Middle frontal gyrus (tissue), 1 donor: ENCODE data around the gene GMDS.

Experiments
- DNase-seq: peaks from one replicate; pipeline ENCODE4 v3.0.0-alpha.2; 2015; ENCODE audit warnings: low spot score; ENCODE audit errors: extremely low spot score

GMDS gene

DNA sequence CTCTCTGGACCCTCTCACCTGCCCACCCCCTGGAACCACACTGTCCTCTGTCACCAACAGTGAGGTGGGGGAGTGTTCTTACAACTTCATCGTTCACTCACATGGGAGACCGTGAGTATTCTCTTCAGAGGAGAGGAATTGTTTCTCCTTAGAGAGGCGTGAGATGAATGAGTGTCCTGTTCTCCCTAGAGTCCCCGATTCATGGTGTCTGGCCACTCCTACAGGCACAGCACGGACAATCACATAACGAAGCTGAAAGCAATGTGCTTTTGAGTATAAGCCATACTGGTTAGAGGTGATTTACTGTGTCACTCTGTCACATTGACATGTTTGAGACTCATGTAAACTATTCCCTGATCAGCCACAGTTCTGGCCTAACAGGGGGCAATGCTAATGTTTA is 581.1 kb downstream of the GMDS start:
- DNase-seq, result no peak

- DNase-seq, result no peak
Observed at GRCh38 chr6:1663511-1663910, 581.9 kb downstream of the GMDS start.

DNA sequence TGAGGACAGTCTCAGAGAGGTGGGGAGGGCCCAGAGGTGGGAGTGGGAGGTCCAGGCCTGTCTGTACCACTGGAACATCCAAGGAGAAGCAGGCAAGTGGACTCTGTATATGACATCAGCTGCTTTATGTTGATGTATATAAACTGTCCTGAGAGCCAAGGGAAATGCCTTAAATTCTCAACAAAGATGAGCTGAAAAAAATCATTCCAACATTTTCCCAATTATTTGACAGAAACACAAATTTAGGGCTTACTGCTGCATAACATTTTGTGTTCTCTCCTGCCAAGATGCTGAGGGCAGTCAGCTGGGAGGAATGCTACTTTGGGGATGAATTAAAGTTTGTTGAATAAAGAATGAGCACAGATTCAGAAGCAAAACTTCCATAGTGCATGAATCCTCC is 582.9 kb downstream of the GMDS start:
- DNase-seq, result no peak

- DNase-seq, result no peak
Observed at GRCh38 chr6:1659816-1660215, 585.6 kb downstream of the GMDS start.

GRCh38 chr6:1658212-1659005 is 587.0 kb downstream of the GMDS start:
- DNase-seq, result no peak

DNA sequence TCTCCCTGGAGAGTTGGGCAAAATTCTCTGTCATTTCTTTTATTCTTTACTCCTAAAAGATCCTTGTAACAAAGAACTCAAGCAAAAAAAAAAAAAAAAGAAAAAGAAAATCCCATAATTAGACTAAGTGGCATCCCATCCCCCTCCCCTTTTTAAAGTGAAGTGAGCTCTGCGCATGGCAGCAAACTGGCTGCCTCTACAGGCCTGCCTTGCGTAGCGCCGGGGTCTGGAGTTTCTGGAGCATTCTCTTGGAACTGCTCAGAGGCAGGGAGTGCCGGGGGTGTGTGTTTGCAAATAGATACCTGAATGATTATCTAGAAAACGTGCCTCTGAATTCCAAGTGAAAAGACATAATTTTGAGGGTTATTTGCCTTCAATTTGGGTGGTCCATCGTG is 587.6 kb downstream of the GMDS start:
- DNase-seq, result no peak

DNA sequence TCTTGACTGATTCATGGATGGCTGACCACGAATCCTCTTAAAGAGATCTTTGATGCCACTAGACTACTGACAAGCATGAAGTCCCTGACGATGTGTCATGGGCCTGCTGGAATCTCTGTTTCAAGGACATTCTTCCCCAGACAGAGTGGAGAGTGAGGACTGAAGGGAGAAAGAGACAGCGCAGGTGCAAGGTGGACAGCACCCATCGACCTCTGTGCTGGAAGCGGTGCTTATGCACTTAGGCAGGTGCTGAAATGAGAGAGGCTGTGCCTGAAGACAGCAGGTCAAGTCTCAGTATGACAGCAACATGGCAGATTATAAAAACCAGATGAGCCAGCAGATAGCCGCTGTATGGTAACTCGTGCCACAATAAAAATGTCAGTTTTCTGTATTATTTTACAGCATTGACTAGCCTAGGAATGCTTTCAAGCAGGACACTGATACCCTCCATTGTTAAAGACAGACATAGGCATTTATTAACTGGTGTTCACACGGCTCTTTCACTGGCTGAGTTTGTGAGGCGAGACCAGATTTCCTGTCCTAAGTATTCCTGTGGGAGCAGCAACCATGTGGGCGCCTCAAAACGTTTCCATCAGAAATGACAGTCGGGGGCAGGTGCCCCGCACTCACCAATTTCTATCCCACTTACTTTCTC is 588.2 kb downstream of the GMDS start:
- DNase-seq, result no peak

DNA sequence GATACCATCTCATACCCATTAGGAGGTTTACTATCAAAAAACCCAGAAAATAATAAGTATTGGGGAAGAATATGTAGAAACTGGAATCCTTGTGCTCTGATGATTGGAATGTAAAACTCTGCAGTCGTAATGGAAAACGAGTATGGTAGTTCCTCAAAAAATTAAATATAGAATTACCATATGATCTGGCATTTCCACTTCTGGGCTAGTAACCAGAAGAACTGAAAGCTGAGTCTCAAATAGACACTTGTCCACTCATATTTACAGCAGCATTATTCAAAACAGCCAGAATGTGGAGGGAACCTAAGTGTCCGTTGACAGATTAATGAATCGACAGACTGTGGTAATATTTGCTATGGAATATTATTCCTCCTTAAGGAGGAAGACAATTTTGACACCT is 591.4 kb downstream of the GMDS start:
- no peak for DNase-seq

- DNase-seq, result no peak
Observed at GRCh38 chr6:1652842-1653241, 592.6 kb downstream of the GMDS start.

DNA sequence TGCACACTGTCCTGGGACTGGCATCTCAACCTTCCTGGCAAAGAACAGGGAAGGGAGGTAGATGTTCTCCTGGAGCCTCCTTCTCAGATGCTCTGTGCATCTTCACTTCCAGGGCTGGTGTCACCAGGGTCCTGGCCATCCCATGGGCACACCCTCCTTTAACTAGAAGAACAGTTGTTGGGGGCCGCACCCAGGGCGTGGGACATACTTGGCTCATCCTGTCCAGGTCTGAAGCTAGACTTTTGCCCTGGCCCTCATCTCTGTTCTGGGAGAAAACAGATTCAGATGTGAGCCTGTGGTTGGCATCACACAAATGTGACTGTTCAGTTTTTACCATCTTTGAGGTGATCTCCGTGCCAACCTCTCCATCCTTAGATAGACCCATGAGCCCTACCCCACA is 594.0 kb downstream of the GMDS start:
- DNase-seq, result no peak

DNA sequence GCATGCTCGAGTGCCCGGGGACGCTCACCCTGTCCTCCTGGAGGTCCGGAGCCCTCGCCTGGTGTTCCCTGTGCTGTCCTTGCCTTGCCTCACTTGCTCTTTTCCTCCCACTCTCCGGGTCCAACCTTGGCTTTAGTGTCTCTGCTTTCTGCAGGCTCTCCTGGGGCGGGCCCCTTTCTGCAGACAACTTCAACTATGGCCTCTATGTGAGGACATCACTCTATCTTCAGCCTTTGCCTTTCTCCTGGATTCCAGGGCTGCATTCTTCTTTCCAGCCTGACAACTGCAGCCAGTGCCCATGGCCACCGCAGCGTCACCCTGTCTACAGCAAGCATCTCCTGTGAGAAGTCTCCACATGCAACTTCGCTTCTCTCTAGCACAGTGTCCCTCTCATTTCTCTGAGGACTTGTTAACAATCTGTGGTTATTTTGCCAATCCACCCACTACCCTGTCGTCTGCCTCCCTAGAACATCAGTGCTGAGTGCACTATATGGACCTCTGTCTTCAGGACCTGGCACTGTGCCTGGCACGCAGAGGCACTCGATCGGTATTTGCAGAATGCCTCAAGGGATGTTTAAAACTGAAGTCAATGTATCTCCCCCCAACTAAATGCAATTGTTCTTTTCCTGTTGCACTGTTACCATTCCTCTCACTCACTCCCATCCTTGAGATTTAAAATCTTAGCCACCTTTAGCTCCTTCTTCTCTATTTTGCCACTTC is 599.8 kb downstream of the GMDS start:
- no peak for DNase-seq

DNA sequence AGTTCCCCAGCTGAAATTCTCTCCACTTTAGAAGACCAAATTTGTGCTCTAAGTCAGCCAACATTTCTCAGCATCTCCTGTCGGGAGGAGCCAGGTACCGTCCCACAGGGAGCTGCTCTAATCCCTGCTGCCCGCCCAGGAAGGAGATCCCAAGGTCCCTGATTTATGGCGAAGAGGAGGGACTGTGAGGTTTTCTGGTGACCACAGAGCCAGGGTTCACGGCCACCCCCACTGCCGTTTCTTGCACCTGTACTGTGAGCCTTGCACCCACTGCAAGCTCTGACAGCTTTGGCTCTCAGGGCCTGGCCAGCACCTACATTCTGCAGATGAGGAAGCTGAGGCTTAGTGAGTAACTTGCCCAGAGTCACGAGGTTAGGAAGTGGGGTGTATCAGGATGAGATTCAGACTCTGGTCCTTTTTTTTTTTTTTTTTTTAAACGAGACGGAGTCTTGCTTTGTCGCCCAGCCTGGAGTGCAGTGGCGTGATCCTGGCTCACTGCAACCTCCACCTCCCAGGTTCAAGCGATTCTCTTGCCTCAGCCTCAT is 600.8 kb downstream of the GMDS start:
- no peak for DNase-seq

DNA sequence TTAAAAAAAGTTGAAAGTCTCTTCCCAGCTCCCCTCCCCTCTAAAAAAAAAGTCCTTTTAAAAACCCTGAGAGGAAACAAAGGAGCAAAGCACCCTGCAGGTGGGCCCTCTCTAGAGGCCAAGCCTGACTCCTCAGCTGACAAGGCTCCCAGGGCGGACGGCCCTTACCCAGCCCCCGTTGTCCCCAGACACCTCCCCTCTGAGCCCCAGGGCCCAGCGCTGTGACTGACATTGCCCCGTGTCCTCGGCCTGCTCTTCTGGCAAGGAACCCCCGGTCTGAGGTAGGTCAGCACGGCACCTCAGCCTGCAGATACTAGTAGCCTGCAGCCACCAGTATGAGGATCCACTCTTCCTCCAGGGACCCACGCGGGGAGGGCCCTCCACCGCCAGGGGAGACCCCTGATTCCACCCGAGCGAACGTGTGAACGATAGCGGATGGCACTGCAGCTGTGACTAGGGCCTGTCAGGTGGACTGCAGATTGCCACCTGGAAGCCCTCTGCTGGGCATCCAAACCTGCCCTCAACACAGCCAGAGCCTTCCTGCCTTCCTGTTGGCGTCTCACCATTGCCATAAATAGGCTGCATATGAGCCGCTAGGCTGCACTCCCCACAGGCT is 601.5 kb downstream of the GMDS start:
- no peak for DNase-seq

DNA sequence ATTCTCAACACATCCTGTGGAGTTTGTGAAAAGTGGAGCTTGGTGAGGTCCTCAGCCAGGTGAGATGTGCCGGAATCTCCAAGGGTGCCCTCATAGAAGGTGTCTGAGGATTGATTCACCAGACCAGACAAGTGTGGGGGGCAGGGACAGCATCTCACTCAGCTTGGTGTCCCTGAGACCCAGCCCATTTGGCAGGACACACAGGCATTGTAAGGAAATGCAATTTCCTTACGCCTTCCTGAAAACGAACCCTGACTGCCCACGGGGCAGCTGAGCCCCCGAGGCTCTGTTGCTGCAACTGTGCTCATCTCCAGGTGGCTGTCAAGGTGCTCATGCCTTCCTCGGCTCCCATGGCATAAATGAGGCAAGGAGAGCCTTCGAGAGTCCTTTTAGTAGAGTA is 602.3 kb downstream of the GMDS start:
- no peak for DNase-seq

- no peak for DNase-seq
Observed at GRCh38 chr6:1641343-1641885, 604.0 kb downstream of the GMDS start.

- DNase-seq, result no peak
Observed at GRCh38 chr6:1640476-1640875, 604.9 kb downstream of the GMDS start.

GRCh38 chr6:1639430-1639829 is 606.0 kb downstream of the GMDS start:
- DNase-seq, result no peak

- no peak for DNase-seq
Observed at GRCh38 chr6:1636971-1637871, 608.2 kb downstream of the GMDS start.

- no peak for DNase-seq
Observed at GRCh38 chr6:1636272-1636825, 609.1 kb downstream of the GMDS start.
